Measurements from ENCODE around the gene GSK3A.

Gene GSK3A

DNA sequence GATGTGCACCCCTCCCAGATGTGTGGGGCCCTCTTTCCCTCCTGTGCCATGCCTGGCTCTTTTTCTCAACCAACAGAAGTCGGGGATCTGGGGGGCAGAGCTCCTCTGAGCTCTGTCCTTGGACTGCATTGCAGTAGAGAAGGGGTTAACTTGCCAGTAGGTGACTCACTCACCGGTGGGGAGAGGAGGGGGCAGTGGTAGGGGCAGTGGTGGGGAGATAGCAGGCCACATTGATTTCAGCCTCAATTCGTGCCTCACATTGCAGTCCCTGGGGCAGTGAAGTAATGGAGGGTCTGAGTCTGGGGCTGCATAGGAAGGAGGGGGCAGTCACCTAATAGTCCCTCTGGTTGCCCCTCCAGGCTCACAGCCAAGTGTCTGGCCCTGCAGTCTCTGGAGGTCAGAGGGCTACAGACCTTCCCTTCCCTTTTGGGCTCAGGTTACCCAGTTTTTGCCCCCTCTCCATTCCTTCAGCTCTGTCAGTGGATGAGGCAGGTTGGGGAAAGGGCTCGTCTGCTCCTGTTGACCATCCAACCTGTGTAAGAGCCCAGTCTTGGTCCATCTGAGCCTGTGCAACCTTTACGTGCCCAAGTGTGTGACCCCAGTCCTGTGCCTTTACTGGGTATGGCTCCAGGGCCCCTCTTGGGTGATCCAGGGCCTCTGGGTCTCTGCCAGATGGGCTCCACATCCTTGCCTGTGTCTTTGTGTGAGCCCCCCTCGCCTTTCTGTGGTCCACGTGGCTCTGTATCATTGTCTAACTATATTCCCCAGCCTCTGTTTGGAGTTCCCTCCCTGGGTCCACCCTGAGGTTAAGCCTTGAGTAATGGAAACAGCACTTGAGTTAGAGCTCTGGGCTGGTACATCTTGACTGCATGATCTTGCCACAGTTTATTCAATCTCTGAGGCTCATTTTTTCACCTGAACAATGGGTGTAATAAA lies 39.7 kb upstream of the GSK3A start:
- CTCF ChIA-PET, result interaction anchor here (0.6 to 1.2 kb wide), 5 partner anchors 30 to 692 kb away, joined by 3 read pairs; no protein-coding TSS in a partner anchor
- TF ChIP-seq SUZ12 (IDR thresholded peaks at IDR 0.05), result no peak
- TF ChIP-seq NFRKB (IDR thresholded peaks at IDR 0.05), result no peak
- TF ChIP-seq SP1 (IDR thresholded peaks at IDR 0.05), result no peak
- TF ChIP-seq CTBP1 (IDR thresholded peaks at IDR 0.05; ENCODE audit: borderline replicate concordance), result no peak
- TF ChIP-seq FOXA1 (IDR thresholded peaks at IDR 0.05), result no peak
- no peak for TF ChIP-seq ARNT (IDR thresholded peaks at IDR 0.05)
- TF ChIP-seq ZNF384 (IDR thresholded peaks at IDR 0.05), result no peak
- TF ChIP-seq FOXK2 (IDR thresholded peaks at IDR 0.05), result no peak
- no peak for TF ChIP-seq HDGF (IDR thresholded peaks at IDR 0.05; ENCODE audit: borderline replicate concordance)
- TF ChIP-seq ELF4 (IDR thresholded peaks at IDR 0.05), result no peak
- TF ChIP-seq, protein P1, sequence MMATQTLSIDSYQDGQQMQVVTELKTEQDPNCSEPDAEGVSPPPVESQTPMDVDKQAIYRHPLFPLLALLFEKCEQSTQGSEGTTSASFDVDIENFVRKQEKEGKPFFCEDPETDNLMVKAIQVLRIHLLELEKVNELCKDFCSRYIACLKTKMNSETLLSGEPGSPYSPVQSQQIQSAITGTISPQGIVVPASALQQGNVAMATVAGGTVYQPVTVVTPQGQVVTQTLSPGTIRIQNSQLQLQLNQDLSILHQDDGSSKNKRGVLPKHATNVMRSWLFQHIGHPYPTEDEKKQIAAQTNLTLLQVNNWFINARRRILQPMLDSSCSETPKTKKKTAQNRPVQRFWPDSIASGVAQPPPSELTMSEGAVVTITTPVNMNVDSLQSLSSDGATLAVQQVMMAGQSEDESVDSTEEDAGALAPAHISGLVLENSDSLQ (IDR thresholded peaks at IDR 0.05), result no peak
- TF ChIP-seq BHLHE40 (IDR thresholded peaks at IDR 0.05; ENCODE audit: borderline replicate concordance), result no peak
- TF ChIP-seq LEF1 (IDR thresholded peaks at IDR 0.05; ENCODE audit: borderline replicate concordance), result no peak
- TF ChIP-seq L3MBTL2 (conservative IDR thresholded peaks at IDR 0.05), result no peak
- no peak for TF ChIP-seq TARDBP (IDR thresholded peaks at IDR 0.05)
- TF ChIP-seq FOXM1 (IDR thresholded peaks at IDR 0.05; ENCODE audit: borderline replicate concordance), result no peak
- no peak for DNase-seq (ENCODE audit: extremely low spot score)
- POLR2A ChIA-PET, result interaction anchor here (0.8 to 6.3 kb wide), 6 partner anchors 21 to 115 kb away, joined by 3 to 140 read pairs (median 6); partner anchors contain the start of genes GSK3A, PAFAH1B3 and PRR19

DNA sequence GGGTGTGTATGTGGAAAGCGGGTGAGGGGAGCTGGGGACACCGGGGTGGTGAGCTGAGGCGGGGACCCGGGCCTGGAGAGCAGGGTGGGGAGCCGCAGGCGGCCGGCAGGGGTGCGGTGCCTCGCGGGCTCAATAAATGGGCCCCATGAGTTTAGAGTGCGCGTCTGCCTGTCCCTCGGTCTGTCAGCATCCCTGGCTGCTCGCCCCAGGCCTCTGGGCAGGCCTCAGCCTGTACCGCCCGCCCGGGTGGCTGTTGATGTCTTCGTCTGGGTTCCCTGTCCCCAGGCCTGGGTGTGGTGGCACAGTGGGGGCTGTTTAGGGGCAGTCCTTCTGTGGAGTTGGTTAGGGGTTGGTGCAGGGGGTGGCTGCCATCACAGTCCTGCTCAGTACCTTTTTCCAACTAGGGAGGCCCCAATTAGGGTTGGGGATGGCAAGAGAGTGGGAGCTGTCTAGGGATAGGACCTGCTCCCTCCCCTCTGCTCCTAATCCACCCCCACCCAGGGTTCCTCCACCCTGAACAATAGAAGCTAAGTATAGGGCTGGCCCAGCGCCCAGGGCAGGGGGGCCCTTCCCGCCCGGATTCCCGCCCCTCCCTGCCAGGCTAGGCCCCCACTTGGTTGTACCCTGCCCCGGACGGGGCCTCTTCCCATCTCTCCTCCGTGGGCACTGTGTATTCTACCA lies 38.9 kb upstream of the GSK3A start:
- POLR2A ChIA-PET, result interaction anchor here (1.0 to 6.3 kb wide), 5 partner anchors 21 to 115 kb away, joined by 3 to 140 read pairs (median 8); partner anchors contain the start of genes GSK3A, PAFAH1B3 and PRR19
- DNase-seq (ENCODE audit: extremely low spot score), result no peak
- TF ChIP-seq, protein P1 (IDR thresholded peaks at IDR 0.05), result no peak
- TF ChIP-seq BHLHE40 (IDR thresholded peaks at IDR 0.05; ENCODE audit: borderline replicate concordance) (no peak), ELF4 (IDR thresholded peaks at IDR 0.05) (no peak), SUZ12 (IDR thresholded peaks at IDR 0.05) (no peak), ARNT (IDR thresholded peaks at IDR 0.05) (no peak), CTBP1 (IDR thresholded peaks at IDR 0.05; ENCODE audit: borderline replicate concordance) (no peak), LEF1 (IDR thresholded peaks at IDR 0.05; ENCODE audit: borderline replicate concordance) (no peak), HDGF (IDR thresholded peaks at IDR 0.05; ENCODE audit: borderline replicate concordance) (no peak), FOXK2 (IDR thresholded peaks at IDR 0.05) (no peak), FOXM1 (IDR thresholded peaks at IDR 0.05; ENCODE audit: borderline replicate concordance) (no peak), TARDBP (IDR thresholded peaks at IDR 0.05) (no peak), L3MBTL2 (conservative IDR thresholded peaks at IDR 0.05) (no peak), NFRKB (IDR thresholded peaks at IDR 0.05) (no peak), ZNF384 (IDR thresholded peaks at IDR 0.05) (no peak), FOXA1 (IDR thresholded peaks at IDR 0.05) (no peak), SP1 (IDR thresholded peaks at IDR 0.05) (no peak)
- CTCF ChIA-PET, result interaction anchor here (0.7 to 1.2 kb wide), 2 partner anchors 35 to 38 kb away, joined by 3 read pairs; no protein-coding TSS in a partner anchor

DNA sequence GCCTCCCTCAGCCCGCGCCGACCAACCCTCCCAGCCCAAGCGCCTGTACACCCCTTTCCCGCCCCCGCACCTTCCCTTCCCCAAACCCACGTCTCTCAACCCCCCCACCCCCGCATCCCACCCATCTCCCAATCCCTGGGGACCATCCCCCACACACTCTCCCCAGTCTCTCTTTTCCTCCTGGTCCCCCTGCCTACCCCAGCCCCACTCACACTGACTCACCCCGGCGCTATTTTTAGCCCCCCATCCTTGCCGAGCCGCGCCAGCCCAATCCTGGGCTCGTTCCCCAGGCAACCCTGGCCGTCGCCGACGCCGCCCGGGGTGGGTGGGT lies 38.4 kb upstream of the GSK3A start:
- TF ChIP-seq SUZ12 (IDR thresholded peaks at IDR 0.05) (no peak), HDGF (IDR thresholded peaks at IDR 0.05; ENCODE audit: borderline replicate concordance) (no peak)
- POLR2A ChIA-PET, result interaction anchor here (2.6 to 6.3 kb wide), 2 partner anchors 36 to 41 kb away, joined by 6 to 140 read pairs; partner anchors contain the start of gene GSK3A
- CTCF ChIA-PET, result interaction anchor here (2.9 kb wide), 1 partner anchor 35 kb away, joined by 53 read pairs; no protein-coding TSS in a partner anchor
- no peak for DNase-seq (ENCODE audit: extremely low spot score)

DNA sequence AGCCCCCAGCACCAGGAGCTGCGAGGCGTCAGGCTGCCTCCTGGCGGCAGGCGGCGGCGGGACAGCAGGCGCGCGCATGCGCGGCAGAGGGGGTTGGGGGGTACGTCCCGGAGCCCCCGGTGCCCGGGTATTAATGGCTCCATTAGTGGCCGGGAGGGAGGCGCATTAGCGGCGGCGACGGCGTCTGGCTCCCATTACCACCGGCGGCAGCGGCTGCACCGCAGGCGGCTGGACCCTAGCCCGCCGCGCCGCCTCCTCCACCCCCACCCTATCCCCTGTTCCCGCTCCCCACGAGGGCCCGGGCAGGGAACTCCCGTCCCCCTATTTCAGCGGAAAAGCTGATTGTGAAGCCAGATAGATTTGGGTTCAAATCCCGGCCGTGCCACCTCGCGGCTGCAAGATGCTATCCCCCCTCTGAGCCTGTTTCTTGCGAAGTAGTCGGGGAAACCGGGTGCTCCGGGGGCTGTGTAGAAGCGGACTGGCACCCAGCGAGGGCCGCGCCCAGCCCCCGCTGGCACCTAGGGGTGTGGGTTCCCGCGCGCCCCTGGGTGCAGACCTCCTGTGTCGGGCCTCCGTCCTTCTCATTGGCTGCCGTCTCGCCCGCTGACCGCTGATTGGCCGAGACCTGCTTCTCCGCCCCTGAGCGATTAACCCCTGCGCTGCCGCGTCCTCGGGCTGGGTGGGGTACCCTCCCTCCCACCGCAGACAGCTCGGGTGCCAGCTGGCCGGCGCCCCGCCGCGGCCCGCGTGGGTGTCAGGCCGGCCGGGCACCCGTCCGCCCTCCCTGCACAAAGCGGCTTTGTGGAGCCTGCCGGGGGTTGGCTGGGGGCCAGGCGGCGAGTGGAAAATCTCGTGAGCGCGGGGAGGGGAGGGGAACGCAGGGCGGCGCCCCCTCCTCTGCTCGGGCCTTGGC lies 37.8 kb upstream of the GSK3A start:
- TF ChIP-seq ARNT (IDR thresholded peaks at IDR 0.05) (no peak), FOXM1 (IDR thresholded peaks at IDR 0.05; ENCODE audit: borderline replicate concordance) (peak; percentile 94), L3MBTL2 (conservative IDR thresholded peaks at IDR 0.05) (no peak; the same call in 1 of the 2 replicates), HDGF (IDR thresholded peaks at IDR 0.05; ENCODE audit: borderline replicate concordance) (no peak), BHLHE40 (IDR thresholded peaks at IDR 0.05; ENCODE audit: borderline replicate concordance) (no peak), LEF1 (IDR thresholded peaks at IDR 0.05; ENCODE audit: borderline replicate concordance) (no peak), NFRKB (IDR thresholded peaks at IDR 0.05) (no peak), ELF4 (IDR thresholded peaks at IDR 0.05) (no peak), SUZ12 (IDR thresholded peaks at IDR 0.05) (no peak)
- POLR2A ChIA-PET, result interaction anchor here (0.8 to 6.3 kb wide), 8 partner anchors 10 to 41 kb away, joined by 3 to 140 read pairs (median 6); partner anchors contain the start of genes CIC, GSK3A, PAFAH1B3 and PRR19
- CTCF ChIA-PET, result interaction anchor here (0.6 to 2.9 kb wide), 9 partner anchors 11 to 155 kb away, joined by 3 to 53 read pairs (median 3); partner anchors contain the start of genes CIC and GSK3A
- peak; percentile 84 for DNase-seq (ENCODE audit: extremely low spot score)
